NB4 (cell line): ENCODE measurements around the gene EXOC3.

Experiments used
- CTCF ChIP-seq: IDR thresholded peaks from one replicate; pipeline ENCODE4 v1.5.1; 2012; ENCODE audit warnings: low read depth, low read length
- MYC ChIP-seq: IDR thresholded peaks from 2 replicates; pipeline ENCODE4 v1.6.1; 2011; ENCODE audit warnings: low read depth, low read length
- POLR2A ChIP-seq: IDR thresholded peaks from 2 replicates; pipeline ENCODE4 v1.6.1; 2011; ENCODE audit warnings: mild to moderate bottlenecking; ENCODE audit not compliant: insufficient read length; ENCODE audit errors: extremely low read depth

- TF ChIP-seq CTCF (no peak), MYC (no peak), POLR2A (no peak)
These were observed 41.6 kb upstream of the EXOC3 start for GRCh38 chr5:401146-402034.
